Measurements from ENCODE around the gene MYO16.
A peak's percentile ranks its signal among the peaks of the same experiment; 100 is the strongest.
"Not testable (repeated sequence)": the region's sequence is repeated elsewhere in the genome, so short reads cannot be mapped to it uniquely, and the experiment has no call there.

Gene MYO16

DNA sequence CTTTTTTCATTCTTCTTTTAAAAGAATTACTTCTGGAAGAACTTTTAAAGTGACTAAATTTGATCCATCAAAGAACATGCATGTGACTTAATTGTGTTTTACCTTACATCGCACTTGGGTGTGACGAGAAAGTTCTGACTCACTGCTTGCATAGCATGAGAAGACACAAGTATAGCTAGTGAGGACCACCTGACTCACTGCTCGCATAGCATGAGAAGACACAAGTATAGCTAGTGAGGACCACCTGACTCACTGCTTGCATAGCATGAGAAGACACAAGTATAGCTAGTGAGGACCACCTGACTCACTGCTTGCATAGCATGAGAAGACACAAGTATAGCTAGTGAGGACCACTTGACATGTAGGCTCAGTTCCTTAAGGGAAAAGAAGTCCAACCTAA is 362.0 kb downstream of the MYO16 start:
- DNase-seq = not testable (repeated sequence)

- no peak for DNase-seq
These were observed 363.9 kb downstream of the MYO16 start for GRCh38 chr13:108993346-108993745.

GRCh38 chr13:108996430-108996829 is 367.0 kb downstream of the MYO16 start:
- no peak for DNase-seq

DNA sequence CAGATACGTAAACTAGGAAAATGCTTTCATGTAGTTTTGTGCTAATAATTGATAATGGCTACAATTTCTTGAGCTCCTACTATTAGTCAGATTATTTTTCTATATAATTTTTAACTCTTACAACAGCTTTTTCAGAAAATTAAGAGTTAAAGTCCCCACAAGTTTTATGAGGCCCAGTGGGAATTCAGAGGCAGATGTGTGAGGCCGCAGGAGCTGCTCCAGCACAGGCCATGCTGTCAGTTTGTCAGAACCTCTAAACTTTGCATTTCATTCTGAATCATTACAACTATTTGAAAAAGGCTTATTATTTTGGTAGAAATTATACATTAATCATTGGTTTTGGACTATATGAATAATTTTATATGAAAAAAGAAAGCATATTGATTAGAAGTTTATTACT is 370.8 kb downstream of the MYO16 start:
- DNase-seq = no peak

- no peak for DNase-seq
These were observed 373.5 kb downstream of the MYO16 start for GRCh38 chr13:109002934-109003333.

GRCh38 chr13:109007946-109008345 is 378.5 kb downstream of the MYO16 start:
- peak; percentile 16 for DNase-seq

DNA sequence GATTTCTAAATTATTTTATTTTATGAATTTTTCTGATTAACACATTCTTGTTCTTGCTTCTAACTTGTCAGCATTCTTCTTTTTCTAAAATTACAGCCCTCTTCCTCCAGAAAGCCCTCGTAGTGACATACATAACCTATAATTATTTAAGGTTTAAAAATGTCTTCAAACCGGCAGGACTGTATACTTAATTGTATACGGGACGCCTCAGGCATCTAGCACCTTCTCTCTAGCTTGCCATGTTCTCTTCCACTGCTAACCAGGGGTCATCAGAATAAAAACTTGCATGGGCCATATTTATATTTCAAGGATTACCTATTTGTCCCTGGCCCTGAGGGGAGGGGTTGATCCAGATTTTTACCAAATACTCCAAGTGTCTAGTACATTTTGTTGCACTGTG is 380.3 kb downstream of the MYO16 start:
- DNase-seq = no peak

DNA sequence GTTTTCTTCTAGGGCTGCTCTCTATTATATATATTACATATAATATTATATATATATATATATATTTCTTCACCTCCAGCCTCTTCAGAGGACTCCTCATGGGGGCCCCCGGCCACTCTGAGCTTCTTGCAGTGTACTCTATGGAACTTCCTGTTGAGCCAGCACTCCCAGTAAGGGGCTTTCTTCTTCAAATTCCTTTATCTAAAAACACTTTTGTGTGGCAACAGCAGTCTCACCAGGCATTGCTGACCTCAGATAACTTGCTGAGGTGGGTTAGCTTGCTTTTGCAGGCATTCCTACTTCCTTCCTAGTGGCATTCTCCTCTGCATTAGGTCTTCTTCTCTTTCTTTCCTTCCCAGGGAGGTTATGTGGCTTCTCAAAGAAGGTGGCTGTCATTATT is 381.5 kb downstream of the MYO16 start:
- peak; percentile 17 for DNase-seq

DNA sequence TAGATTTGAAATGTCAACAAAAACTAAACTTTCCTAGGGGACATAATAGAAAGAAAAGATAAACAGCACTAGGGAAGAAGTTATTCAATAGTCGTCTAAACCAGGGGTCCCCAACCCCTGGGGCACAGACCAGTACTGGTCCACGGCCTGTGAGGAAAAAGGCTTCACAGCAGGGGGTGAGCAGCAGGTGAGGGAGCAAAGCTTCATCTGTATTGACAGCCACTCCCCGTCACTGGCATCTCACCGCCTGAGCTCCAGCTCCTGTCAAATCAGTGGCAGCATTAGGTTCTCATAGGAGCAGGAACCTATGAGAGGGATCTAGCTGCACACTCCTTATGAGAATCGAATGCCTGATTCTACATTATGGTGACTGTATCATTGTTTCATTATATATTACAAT is 382.7 kb downstream of the MYO16 start:
- no peak for DNase-seq

DNA sequence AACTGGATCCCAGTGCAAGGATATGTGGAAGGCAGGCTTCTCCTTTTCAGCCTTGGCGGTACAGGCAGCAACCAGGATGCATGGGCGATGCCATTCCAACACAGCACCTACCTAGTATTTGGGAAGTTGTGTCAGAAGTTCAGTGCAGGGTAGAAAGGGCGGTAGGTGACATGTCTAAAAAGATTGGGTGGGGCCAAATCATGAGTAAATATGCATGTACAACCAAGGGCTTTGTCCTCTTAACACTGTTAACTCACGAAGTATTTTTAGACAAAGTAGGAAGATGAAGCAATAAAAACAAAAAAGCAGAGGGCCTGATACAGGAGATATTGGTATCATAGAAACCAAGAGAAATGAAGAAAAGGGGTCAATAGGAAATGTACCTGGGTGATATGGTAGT is 392.1 kb downstream of the MYO16 start:
- no peak for DNase-seq

DNA sequence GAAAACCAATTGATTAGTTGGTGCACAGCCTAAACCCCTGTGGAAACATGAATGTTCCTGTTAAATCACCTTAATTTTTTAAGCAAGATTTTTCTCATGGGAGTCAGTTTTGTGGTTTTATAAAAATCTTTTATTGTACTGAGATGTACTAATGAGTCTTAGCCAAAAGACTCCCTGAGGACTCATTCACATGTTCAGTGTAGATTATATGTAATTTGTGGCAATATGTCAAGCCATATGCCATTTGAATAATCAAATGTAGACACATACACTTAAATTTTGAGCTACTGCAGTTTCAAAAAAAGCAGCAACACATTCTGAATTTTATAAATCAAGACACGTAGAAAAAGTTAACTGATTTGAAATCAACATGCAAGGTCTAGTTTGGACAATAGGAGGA is 395.2 kb downstream of the MYO16 start:
- DNase-seq = no peak

DNA sequence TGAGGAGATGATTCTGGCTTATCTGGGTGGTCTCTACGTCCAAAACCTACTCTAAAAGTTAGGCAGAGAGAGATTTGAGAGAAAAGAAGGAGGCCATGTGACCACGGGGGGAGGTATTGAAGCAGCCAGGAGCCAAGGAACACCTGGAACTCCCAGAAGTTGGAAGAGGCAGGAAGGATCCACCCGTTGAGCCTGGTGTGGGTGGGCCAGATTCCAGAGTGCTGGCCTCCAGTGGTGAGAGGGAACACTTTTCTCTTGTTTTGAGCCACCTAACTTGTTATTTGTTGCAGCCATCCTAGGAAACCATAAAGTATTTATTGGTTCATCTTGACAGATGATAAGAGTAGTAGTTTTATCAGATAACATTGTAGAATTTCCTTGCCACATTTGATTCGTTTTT is 396.9 kb downstream of the MYO16 start:
- no peak for DNase-seq

DNA sequence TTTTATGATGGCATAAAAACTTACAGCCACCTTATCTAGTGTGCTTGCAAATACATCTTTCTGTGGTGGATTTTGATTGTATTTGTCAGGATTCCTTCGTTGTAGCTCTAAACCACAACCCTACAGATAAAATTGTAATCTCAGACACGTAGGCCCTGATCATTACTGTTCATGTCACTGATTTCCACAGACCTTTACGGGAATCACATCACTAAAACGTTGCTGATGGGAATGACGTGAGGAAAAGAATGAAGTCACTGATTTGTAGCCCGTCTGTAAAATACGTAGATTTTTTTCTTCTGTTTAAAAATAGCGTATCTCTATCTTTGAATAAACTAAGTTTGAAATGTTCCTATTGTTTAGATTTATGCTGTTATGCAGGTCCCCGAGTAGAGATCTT is 399.2 kb downstream of the MYO16 start:
- no peak for DNase-seq

DNA sequence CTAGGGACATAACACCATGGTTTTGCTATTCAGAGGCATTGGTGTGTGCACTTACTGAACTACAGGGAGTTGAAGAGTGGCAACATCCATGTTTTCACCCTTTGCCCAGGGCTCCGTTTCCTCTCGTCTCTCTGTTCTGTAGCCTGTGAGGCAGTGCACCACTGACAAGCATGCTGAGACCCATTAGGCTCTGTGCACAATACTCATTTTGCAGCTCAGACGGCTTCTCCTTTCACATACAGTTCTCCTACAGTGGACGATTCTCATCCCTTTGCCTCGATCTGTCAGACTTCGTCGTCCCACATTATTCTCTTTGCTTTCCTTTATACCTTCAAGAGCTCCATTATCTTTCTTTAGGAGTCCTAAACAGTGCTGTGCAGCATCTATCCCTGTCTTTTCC is 403.7 kb downstream of the MYO16 start:
- no peak for DNase-seq

DNA sequence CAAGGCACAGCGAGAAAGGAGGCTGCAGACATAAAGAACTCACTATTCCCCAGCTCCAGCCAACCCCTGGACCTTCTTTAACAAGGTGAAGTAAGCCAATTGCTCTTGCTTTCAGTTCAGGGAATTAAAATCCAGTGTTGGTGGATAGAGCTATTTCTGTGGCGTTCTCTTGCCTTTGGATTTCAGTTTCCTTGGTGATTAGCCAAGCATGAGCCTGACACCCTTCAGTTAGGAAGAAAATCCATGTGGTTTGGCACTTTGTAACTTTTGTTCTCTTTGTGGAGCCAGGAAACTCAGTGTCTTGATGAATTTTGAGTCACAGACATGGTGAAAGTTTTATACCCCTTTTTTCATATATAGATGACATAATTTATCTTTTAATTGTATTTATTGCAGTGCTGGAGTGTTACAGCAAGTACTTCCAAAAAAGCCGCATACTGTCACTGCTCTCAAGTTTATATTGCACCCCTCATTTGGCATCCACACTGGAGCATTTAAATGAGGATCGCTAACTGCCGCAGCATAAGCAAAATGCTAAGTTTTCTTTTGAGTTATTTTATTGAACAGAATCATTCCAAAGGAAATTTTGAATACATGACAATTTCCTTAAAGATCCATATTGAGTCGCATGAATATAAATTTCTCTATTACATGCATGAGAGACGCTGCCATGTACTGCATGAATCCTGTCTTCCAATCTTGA is 406.8 kb downstream of the MYO16 start:
- DNase-seq = no peak

- DNase-seq = no peak
These were observed 414.2 kb downstream of the MYO16 start for GRCh38 chr13:109043636-109044035.

DNA sequence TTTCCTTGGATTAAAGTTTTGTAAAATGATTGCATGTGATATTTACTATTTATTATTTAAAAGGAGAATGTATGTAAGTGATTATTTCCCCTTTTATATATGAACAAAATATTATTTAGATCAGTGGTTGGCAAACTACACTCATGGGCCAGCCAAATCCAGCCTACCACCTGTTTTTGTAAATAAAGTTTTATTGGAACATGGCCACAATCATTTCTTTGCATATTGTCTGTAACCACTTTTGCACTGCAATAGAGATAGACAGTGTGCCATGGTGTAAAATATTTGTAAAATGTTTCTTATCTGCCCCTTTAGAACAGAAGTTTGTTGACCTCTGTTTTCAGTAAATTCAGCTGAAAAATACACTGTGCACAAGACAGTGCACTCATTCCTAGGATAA is 426.4 kb downstream of the MYO16 start:
- DNase-seq = no peak

DNA sequence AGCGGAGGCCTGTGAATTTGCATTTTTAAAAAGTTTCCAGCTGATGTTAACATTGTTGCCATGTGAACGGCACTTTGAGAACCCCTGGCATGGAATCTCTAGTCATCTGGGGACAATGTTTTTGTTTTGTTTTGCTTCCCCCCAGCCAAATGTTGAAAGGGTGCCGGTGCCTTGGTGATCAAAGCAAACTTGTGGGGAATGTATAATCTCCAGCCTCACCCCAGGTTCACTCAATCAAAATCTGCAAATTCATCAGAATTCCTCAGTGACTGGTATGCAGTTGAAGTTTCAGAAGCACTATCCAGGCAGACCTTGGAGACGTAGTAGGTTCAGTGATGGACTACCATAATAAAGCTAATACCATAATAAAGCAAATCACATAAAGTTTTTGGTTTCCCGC is 428.7 kb downstream of the MYO16 start:
- DNase-seq = no peak

DNA sequence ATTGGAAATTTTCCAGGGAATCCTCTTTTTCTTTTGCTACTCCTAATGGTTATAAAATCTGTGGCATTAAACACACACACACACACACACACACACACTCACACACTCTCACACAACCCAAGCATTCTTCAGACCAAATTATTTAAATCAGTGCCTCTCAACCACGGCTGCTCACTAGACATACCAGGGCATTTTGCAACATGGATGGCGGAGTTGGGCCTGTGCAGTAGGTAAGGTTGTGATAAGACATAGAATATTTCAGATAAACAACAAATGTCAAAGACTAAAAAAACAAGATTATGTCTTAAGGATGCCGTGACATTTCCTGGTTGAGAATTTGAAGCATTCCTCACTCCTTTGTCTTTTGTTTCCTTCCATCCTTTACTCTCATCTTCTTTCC is 443.1 kb downstream of the MYO16 start:
- DNase-seq = peak; percentile 8

DNA sequence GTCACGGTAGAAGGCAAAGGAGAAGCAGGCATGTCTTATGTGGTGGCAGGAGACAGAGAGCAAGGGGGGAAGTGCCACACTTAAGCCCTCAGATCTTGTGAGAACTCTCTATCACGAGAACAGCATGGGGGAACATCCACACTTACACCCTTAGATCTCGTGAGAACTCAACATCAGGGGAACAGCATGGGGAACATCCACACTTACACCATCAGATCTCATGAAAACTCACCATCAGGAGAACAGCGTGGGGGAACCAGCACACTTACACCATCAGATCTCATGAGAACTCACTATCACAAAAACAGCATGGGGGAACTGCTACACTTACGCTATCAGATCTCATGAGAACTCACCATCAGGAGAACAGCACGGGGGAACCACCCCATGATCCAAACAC is 445.0 kb downstream of the MYO16 start:
- no peak for DNase-seq

GRCh38 chr13:109074853-109075252 is 445.4 kb downstream of the MYO16 start:
- no peak for DNase-seq

- DNase-seq = no peak
These were observed 458.7 kb downstream of the MYO16 start for GRCh38 chr13:109087916-109088623.

- no peak for DNase-seq
These were observed 459.2 kb downstream of the MYO16 start for GRCh38 chr13:109088624-109088917.

DNA sequence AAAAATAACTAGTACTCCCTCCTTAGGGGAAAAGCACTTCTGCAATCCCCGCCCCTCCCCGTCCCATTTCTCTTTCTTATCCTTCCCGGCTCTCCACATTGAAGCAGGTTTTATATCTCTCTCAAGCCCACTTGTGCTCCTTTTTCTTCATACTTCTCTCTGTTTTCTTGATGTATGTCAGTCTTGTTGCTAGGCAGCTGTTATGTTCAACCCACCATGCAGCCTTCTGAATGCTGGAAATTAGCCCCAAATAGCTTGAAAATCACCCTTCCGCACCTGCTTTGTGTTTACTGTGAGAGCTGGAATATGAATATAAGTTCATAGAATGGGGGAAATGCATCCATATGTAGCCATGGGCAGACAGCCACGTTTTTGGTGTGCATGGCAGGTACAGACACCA is 461.4 kb downstream of the MYO16 start:
- no peak for DNase-seq

GRCh38 chr13:109091249-109091648 is 461.8 kb downstream of the MYO16 start:
- no peak for DNase-seq

Data from NCI-H226 (cell line).